IMR-90 (cell line): ENCODE data around the gene GPR161. TPM values are rescaled to one million over a fixed set of nuclear protein-coding genes. Genes with fewer than 3 reads are reported as not detected.

Experiments used
- ATAC-seq: fragments of 200-7000 bp; cut with Tn5 transposase; 2 replicates; pipeline ENCODE4 v1.9.1; 2020; ENCODE audit warnings: low read depth, mild to moderate bottlenecking, moderate library complexity
- BruUV-seq: library from RNA; stranded (reverse); fragments of 400-500 nt; replicated peaks from 2 replicates; lab custom pipeline; 2021; lab: Mats Ljungman, UMichigan
- CTCF ChIA-PET: fragments of 300-600 bp; formaldehyde crosslinking; extraction: SDS; loops from one replicate; lab custom pipeline; 2021; ENCODE audit warnings: antibody characterized with exemption; lab: Yijun Ruan, JAX
- POLR2A ChIA-PET: fragments of 300-600 bp; sonication (Branson Sonifier 250); formaldehyde crosslinking; loops from one replicate; lab custom pipeline; 2022; ENCODE audit warnings: antibody characterized with exemption; ENCODE audit not compliant: unreplicated experiment; lab: Charles Lee
- DNase-seq: peaks from one replicate; pipeline ENCODE4 v3.0.0; 2013
- H2AFZ ChIP-seq: replicated peaks from 2 replicates; pipeline ENCODE3; 2013; ENCODE audit warnings: low read length, mild to moderate bottlenecking; ENCODE audit not compliant: poor library complexity
- H2AK5ac ChIP-seq: 2 replicates; pipeline ENCODE4 v1.6.1; 2013; ENCODE audit warnings: low read depth, low read length, inconsistent platforms
- H2AK9ac ChIP-seq: replicated peaks from 2 replicates; pipeline ENCODE3; 2013; ENCODE audit warnings: mild to moderate bottlenecking, low read depth, low read length, moderate library complexity; ENCODE audit not compliant: poor library complexity
- H2BK120ac ChIP-seq: 2 replicates; pipeline ENCODE4 v1.6.1; 2013; ENCODE audit warnings: low read depth, low read length, inconsistent platforms
- H2BK15ac ChIP-seq: 3 replicates; pipeline ENCODE4 v1.6.1; 2013; ENCODE audit warnings: low read depth, low read length, inconsistent platforms
- H2BK20ac ChIP-seq: 2 replicates; pipeline ENCODE4 v1.6.1; 2013; ENCODE audit warnings: low read depth, mild to moderate bottlenecking, inconsistent platforms, low read length, moderate library complexity
- H2BK5ac ChIP-seq: 2 replicates; pipeline ENCODE4 v1.6.1; 2013; ENCODE audit warnings: mild to moderate bottlenecking, low read depth, low read length, inconsistent platforms; ENCODE audit not compliant: poor library complexity, severe bottlenecking
- H3K14ac ChIP-seq: replicated peaks from 2 replicates; pipeline ENCODE4 v1.6.1; 2013; ENCODE audit warnings: low read depth, low read length, inconsistent platforms
- H3K18ac ChIP-seq: 2 replicates; pipeline ENCODE4 v1.6.1; 2013; ENCODE audit warnings: low read depth, low read length, control low read depth
- H3K23ac ChIP-seq: 2 replicates; pipeline ENCODE4 v1.6.1; 2013; ENCODE audit warnings: low read depth, low read length, inconsistent platforms
- H3K27ac ChIP-seq: 2 replicates; pipeline ENCODE4 v1.5.1; 2013; ENCODE audit warnings: mild to moderate bottlenecking, control low read depth, low read length; ENCODE audit not compliant: insufficient read depth
- H3K27me3 ChIP-seq: 2 replicates; pipeline ENCODE4 v1.6.1; 2013; ENCODE audit warnings: low read length; ENCODE audit not compliant: control insufficient read depth, insufficient read depth
- H3K36me3 ChIP-seq: 2 replicates; pipeline ENCODE4 v1.6.1; 2013; ENCODE audit warnings: low read length, mixed read lengths; ENCODE audit not compliant: control insufficient read depth, insufficient read depth
- H3K4ac ChIP-seq: 2 replicates; pipeline ENCODE4 v1.6.1; 2013; ENCODE audit warnings: low read depth, low read length, inconsistent platforms
- H3K4me1 ChIP-seq: 2 replicates; pipeline ENCODE4 v1.6.1; 2013; ENCODE audit warnings: low read length, mixed read lengths; ENCODE audit not compliant: control insufficient read depth, insufficient read depth
- H3K4me2 ChIP-seq: 2 replicates; pipeline ENCODE4 v1.6.1; 2013; ENCODE audit warnings: low read depth, mild to moderate bottlenecking, control low read depth, low read length, moderate library complexity
- H3K4me3 ChIP-seq: 2 replicates; pipeline ENCODE4 v1.5.1; 2013; ENCODE audit warnings: low read depth, mild to moderate bottlenecking, control low read depth, low read length, moderate library complexity; ENCODE audit not compliant: insufficient read depth
- H3K56ac ChIP-seq: 2 replicates; pipeline ENCODE4 v1.6.1; 2013; ENCODE audit warnings: low read length, inconsistent platforms; ENCODE audit not compliant: insufficient read depth; ENCODE audit errors: extremely low read depth
- H3K79me1 ChIP-seq, 2 experiments: 2 replicates each; pipeline ENCODE4 v1.6.1; 2013; ENCODE audit warnings: low read length in 2 of 2, inconsistent platforms in 1 of 2, low read depth in 1 of 2
- H3K9ac ChIP-seq: 2 replicates; pipeline ENCODE4 v1.6.1; 2013; ENCODE audit warnings: low read depth, low read length, control low read depth
- H3K9me1 ChIP-seq: 2 replicates; pipeline ENCODE4 v1.6.1; 2013; ENCODE audit warnings: low read length, inconsistent platforms; ENCODE audit not compliant: insufficient read depth
- H3K9me3 ChIP-seq: 2 replicates; pipeline ENCODE4 v1.6.1; 2013; ENCODE audit warnings: low read length; ENCODE audit not compliant: control insufficient read depth, insufficient read depth
- H4K20me1 ChIP-seq: 2 replicates; pipeline ENCODE4 v1.6.1; 2013; ENCODE audit warnings: low read length, inconsistent platforms; ENCODE audit not compliant: insufficient read depth
- H4K5ac ChIP-seq: 2 replicates; pipeline ENCODE4 v1.6.1; 2013; ENCODE audit warnings: mild to moderate bottlenecking, low read depth, low read length, control low read depth
- H4K8ac ChIP-seq, 2 experiments: 2 replicates each; pipeline ENCODE4 v1.6.1; 2013; ENCODE audit warnings: low read depth in 2 of 2, low read length in 2 of 2, control low read depth in 1 of 2, inconsistent platforms in 1 of 2
- H4K91ac ChIP-seq: 2 replicates; pipeline ENCODE4 v1.6.1; 2013; ENCODE audit warnings: low read depth, low read length, inconsistent platforms; ENCODE audit not compliant: insufficient read depth
- CTCF ChIP-seq: conservative IDR thresholded peaks from 2 replicates; pipeline ENCODE4 v1.5.1; 2012; ENCODE audit warnings: mild to moderate bottlenecking, low read depth, low read length, improper control_type of control experiment
- MAFK ChIP-seq: IDR thresholded peaks from 2 replicates; pipeline ENCODE4 v1.6.1; 2012; ENCODE audit warnings: low read depth, low read length, improper control_type of control experiment
- NFE2L2 ChIP-seq: fragments of 150-350 bp; IDR thresholded peaks from 2 replicates; pipeline ENCODE4 v1.6.1; 2016; ENCODE audit warnings: low read depth, mild to moderate bottlenecking, low read length
- RAD21 ChIP-seq: IDR thresholded peaks from 2 replicates; pipeline ENCODE4 v1.6.1; 2012; ENCODE audit warnings: low read length, improper control_type of control experiment
- SMC3 ChIP-seq: fragments of 150-350 bp; IDR thresholded peaks from 2 replicates; pipeline ENCODE4 v1.6.1; 2016; ENCODE audit warnings: low read depth, mild to moderate bottlenecking, antibody characterized with exemption, low read length, moderate library complexity
- WGBS, 2 experiments: methylation state at CpG; one replicate each; pipeline versions ENCODE4 v1.1.5 to v1.1.7; 2013; ENCODE audit warnings: missing lambda C conversion rate in 2 of 2; ENCODE audit not compliant: insufficient read length in 1 of 2; ENCODE audit errors: extremely low coverage in 2 of 2; 5-methylcytosine and 5-hydroxymethylcytosine counted together
- dilution Hi-C: fragments of 300-500 bp; cut with HindIII; formaldehyde crosslinking; loops from one replicate; pipeline ENCODE4 v1.14.3; 2018; ENCODE audit warnings: low sequenced_read_pairs; ENCODE audit not compliant: unreplicated experiment
- in situ Hi-C: fragments of 300-500 bp; cut with MboI; formaldehyde crosslinking; loops from 3 replicates; pipeline ENCODE4 v1.14.3; 2019; ENCODE audit warnings: low sequenced_read_pairs, inconsistent platforms, mixed read lengths
- intact Hi-C: fragments of 100-400 bp; cut with micrococcal nuclease; formaldehyde crosslinking; loops from 2 replicates; pipeline ENCODE4 v1.10.0; 2022
- polyA plus RNA-seq, 3 experiments: library from polyadenylated mRNA; depleted of rRNA; stranded (reverse); fragments of >200 nt; gene quantifications; 2 replicates each; pipeline ENCODE4 v1.2.3, GENCODE V29; 2012; ENCODE audit warnings: low replicate concordance in 1 of 3
- total RNA-seq: library from RNA; depleted of rRNA; stranded (reverse); fragments of >200 nt; gene quantifications from 2 replicates; pipeline ENCODE4 v1.2.3, GENCODE V29; 2012

The GPR161 gene
- total and polyA plus RNA-seq, 2 of the 4 experiments (the other 2 are of a cell fraction), result 12.5 to 13.3 TPM

- no peak overlapping the region for H3K4me2 ChIP-seq
- POLR2A ChIA-PET, result no interaction called here
- H2AK9ac ChIP-seq, result no peak overlapping the region
- H2BK20ac ChIP-seq, result no peak overlapping the region
- H3K18ac ChIP-seq, result no peak overlapping the region
- no peak overlapping the region for H3K4me3 ChIP-seq
- H3K4ac ChIP-seq, result no peak overlapping the region
- peaks cover 28% of the 10 kb centered on the region for H3K9me1 ChIP-seq
- no peak overlapping the region for H3K27ac ChIP-seq
- no peak overlapping the region for H3K56ac ChIP-seq
- H3K36me3 ChIP-seq, result peaks cover 16% of the 10 kb centered on the region
- H3K27me3 ChIP-seq, result no peaks in the 10 kb centered on the region
- H3K14ac ChIP-seq, result no peak overlapping the region
- peak; percentile 50 for TF ChIP-seq SMC3
- no peak for TF ChIP-seq MAFK
- peak; percentile 48 for TF ChIP-seq RAD21
- TF ChIP-seq CTCF, result peak; percentile 66
- peak; percentile 79 for TF ChIP-seq NFE2L2
- no TSS peak for BruUV-seq
- no peak overlapping the region for H2BK120ac ChIP-seq
- DNase-seq (peak; percentile 23), ATAC-seq (no peak)
- H3K23ac ChIP-seq, result no peak overlapping the region
- no peak overlapping the region for H2BK15ac ChIP-seq
- dilution Hi-C loops (no loop called here), in situ Hi-C loops (loop anchor here (10.0 kb wide), 1 partner anchor 370 kb away; no protein-coding TSS in a partner anchor), intact Hi-C loops (loop anchor here (5.0 kb wide), 3 partner anchors 53 to 292 kb away; partner anchors contain the start of genes DCAF6, GPR161 and MPC2)
- no peak overlapping the region for H4K5ac ChIP-seq
- CTCF ChIA-PET, result interaction anchor here (0.6 to 3.5 kb wide), 4 partner anchors 16 to 167 kb away, joined by 3 to 12 read pairs (median 3); no protein-coding TSS in a partner anchor
- peaks cover 17% of the 10 kb centered on the region; the same call in 1 of the 2 replicates for H4K20me1 ChIP-seq
- peaks cover 0 to 40% of the 10 kb centered on the region in 2 experiments; a peak in 2 of 4 replicates for H3K79me1 ChIP-seq
- H2BK5ac ChIP-seq, result no peak overlapping the region
- H3K9me3 ChIP-seq, result no peaks in the 10 kb centered on the region
- 59% methylated on average over 5 of the region's 13 CpGs; no CpG with 5 or more reads in 1 of the 2 experiments for WGBS, 2 experiments
- peak overlapping the region; percentile 47 for H2AFZ ChIP-seq
- H3K4me1 ChIP-seq, result peaks cover 13% of the 10 kb centered on the region
- H3K9ac ChIP-seq, result no peak overlapping the region
- no peak overlapping the region for H4K91ac ChIP-seq
- H2AK5ac ChIP-seq, result peak overlapping the region; percentile 20; the same call in 1 of the 2 replicates
- H4K8ac ChIP-seq, result no peak overlapping the region
Observed at GRCh38 chr1:168084396-168085231, 52.1 kb downstream of the GPR161 start.
